GM18951 (cell line): ENCODE data around the gene SAP30BP.

Experiments
- POLR2A ChIP-seq: IDR thresholded peaks from 4 replicates; pipeline ENCODE4 v1.6.1; 2011; ENCODE audit warnings: mild to moderate bottlenecking; ENCODE audit not compliant: insufficient read length, insufficient read depth; ENCODE audit errors: extremely low read depth
- in situ Hi-C: fragments of 300-500 bp; cut with MboI; formaldehyde crosslinking; loops from one replicate; pipeline ENCODE4 v1.12.0; 2022; ENCODE audit warnings: low sequenced_read_pairs, mixed read lengths, inconsistent platforms; ENCODE audit not compliant: unreplicated experiment

The SAP30BP gene

GRCh38 chr17:75704963-75705875 lies 38.1 kb downstream of the SAP30BP start:
- no peak for TF ChIP-seq POLR2A
- in situ Hi-C loops: no loop called here

- TF ChIP-seq POLR2A: no peak
- in situ Hi-C loops: no loop called here
Measured at GRCh38 chr17:75706042-75706728, 39.0 kb downstream of the SAP30BP start.

DNA sequence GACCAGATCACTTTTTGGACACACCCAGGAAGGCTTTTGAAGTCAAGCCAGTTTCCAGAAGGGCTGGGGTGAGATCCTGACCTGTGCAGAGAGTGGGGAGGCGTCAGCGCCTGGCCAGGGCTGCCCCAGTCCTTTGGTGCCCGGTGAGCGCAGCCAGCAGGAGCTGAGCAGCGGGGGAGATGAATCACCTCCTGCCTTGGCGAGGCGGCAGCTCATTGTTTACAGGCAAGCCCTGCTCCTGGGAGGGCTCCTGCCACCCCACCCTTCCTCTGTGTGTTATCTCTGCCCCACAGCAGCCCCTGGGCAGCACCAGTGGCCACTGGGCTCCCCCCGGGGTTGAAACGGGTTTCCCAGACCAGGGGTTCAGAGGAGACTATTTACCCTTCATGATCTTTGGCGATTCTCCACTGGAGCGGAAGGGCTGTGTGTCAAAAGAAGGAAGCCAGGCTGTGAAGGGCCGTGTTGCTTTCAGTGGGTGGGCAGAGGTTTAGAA lies 40.0 kb downstream of the SAP30BP start:
- in situ Hi-C loops: no loop called here
- TF ChIP-seq POLR2A: no peak

DNA sequence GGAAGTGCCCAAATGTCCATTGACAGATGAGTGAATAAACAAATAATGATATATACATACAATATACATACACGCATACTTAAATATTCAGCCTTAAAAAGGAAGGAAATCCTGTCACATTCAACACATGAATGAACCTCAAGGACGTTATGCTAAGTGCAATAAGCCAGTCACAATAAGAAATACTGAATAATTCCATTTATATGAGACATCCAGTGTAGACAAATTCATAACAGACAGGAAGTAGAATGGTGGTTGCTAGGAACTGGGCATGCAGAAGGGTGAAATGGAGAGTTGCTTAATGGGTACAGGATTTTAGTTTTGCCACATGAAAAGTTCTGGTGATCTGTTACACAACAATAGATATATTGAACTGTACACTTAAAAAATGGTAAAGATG lies 45.3 kb downstream of the SAP30BP start:
- TF ChIP-seq POLR2A: no peak
- in situ Hi-C loops: no loop called here

- TF ChIP-seq POLR2A: no peak
- in situ Hi-C loops: no loop called here
Measured at GRCh38 chr17:75719732-75720131, 52.6 kb downstream of the SAP30BP start.

DNA sequence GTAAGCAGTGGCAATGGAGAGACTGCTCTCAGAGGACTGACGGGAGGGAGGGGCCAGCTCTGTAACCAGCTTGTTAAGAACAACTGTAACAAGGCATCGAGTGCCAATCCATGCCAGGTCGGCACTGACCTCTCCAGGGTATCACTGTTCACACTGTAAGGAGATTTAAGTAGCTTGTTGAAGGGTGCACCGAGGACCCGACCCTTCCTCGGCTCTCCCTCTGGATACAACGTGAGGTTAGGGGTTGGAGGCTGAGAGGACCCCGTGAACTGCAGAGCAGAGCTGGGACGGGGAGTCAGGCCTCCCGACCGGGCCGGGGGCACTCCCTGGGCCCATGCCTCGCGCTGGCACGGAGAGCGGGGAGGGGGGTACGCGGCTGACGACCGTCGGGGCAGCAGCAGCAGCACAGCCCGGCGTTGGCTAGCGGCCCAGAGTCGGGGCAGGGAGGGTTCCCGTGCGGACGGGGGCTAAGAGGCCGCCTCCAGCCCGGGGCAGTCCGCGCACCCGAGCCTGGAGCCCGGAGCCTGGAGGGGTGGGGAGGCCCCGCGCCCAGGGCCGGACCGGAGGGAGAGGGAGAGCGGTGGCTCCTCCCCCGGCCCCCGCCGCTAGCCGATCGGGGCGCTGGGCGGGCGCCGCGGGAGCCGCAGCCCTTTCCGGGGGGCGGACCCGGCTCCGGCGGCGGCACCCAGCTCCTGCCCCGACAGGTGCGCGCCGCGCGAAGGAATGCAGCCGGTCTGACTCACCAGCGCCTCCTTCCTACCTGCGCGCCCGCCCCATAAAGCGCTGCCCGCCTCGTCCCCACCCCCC lies 53.7 kb downstream of the SAP30BP start, which contains the start of gene ITGB4:
ITGB4 (plus strand) TSS at position 804 of the 807 bp plus-strand sequence. CDS start 3,245 bp downstream, outside the sequence.
- in situ Hi-C loops: no loop called here
- TF ChIP-seq POLR2A: no peak

GRCh38 chr17:75721463-75722011 lies 54.4 kb downstream of the SAP30BP start:
- TF ChIP-seq POLR2A: no peak
- in situ Hi-C loops: no loop called here

- in situ Hi-C loops: no loop called here
- TF ChIP-seq POLR2A: no peak
Measured at GRCh38 chr17:75722076-75722475, 54.9 kb downstream of the SAP30BP start.

DNA sequence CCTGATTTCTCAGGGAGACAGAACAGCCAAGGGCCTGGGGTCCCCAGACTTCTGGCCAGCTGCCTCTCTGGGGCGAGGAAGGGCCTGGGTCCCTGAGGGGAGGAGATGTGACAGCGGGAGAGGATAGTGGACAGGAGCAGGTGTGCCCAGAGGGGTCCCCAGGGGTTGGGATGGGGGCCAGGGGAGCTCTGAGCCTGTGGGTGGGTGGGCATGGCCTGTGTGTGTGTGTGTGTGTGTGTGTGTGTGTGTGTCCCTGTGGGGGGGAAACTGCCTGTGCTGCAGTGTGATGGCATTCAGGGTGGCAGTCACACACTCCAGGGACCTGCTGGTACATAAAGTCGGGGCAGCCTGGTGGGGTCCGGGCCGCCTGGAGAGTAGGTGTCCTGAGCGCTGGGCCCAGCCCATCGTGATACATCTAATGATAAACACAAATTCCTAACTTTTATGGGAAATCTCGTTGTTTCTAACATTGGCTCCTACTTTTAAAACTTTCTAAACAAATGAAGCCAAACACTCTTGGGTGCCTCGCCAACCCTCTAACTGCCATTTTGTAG lies 55.5 kb downstream of the SAP30BP start:
- in situ Hi-C loops: no loop called here
- TF ChIP-seq POLR2A: no peak

GRCh38 chr17:75723171-75723930 lies 56.2 kb downstream of the SAP30BP start:
- in situ Hi-C loops: no loop called here

DNA sequence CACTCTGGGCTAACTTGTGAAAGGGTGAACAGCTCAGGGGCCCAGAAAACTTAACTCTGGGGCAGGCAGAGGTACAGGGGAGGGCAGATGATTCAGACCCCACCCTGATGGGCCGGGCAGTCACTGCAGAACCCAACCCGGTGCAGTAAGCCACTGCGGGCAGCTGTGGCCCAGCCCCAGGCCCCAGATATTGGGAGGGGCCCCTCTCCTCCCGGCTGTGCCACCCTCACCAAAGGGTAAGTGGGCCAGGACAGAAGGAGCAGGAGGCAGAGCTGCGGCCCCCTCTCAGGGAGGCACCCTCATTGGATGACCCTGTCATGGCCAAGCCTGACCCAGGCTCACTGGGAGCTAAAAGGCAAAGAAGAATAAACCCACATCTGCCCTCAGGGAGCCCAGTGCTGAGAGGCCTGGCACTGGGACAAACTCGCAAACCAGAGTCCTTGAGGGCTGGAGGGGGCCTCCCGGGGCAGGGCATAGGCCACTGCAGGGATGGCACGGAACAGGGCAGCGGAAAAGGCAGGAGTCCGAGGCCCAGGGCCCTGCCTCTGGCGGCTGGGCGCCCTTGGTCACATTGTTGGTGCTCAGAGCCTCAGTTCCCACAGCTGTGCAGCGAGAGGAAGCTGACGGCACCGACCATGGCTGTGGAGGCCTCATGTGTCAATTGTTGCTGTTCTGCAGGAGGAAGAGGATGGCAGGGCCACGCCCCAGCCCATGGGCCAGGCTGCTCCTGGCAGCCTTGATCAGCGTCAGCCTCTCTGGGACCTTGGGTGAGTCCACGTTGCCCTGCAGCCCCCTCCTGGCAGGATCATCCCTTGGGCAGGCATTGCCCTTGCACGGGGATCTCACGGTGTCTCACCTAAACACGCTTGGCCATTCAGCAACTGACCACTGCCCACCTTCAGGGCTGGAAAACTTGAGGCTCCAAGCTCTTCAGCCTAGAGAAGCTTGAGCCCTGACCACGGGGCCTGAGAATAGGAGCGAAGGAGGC lies 57.2 kb downstream of the SAP30BP start:
- TF ChIP-seq POLR2A: no peak
- in situ Hi-C loops: no loop called here

More at GRCh38 chr17:75723171-75723930, 56.2 kb downstream of the SAP30BP start:
- TF ChIP-seq POLR2A: no peak

- in situ Hi-C loops: no loop called here
- TF ChIP-seq POLR2A: no peak
Measured at GRCh38 chr17:75725504-75725903, 58.4 kb downstream of the SAP30BP start.
